ENCODE measurements around the gene TSHZ2.

GRCh38 chr20:53307964-53308597, 335.9 kb downstream of the TSHZ2 start:
- TF ChIP-seq CTCF (IDR thresholded peaks at IDR 0.05 in 4 of 5, conservative IDR thresholded peaks at IDR 0.05 in 1 of 5) (no peak), POLR2A (IDR thresholded peaks at IDR 0.05) (no peak)
